Measurements from ENCODE around the gene TEAD4.

The TEAD4 gene

DNA sequence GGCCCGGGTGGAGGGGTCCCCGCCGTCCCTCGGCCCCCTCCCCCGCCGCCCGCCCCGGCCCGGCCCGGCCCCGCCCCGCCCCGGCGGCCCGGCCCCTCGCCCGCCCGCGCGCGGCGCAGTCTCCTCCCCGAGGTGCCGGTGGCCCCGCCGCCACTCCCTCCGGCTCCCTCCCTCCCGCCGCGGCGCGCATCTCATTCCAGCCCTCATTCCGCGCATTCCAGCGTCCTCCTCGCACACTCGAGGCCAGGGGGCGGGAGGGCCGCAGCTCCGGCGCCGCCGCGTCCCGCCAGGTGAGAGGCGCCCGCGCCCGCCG, at the start of gene TEAD4:
TSS of gene TEAD4 (plus strand) at position 206 of the 313 bp plus-strand sequence.
- DNase-seq (ENCODE audit: low read depth, low spot score): peak; percentile 86

GRCh38 chr12:2912216-2912575, 47.0 kb upstream of the TEAD4 start:
- DNase-seq (ENCODE audit: low read depth, low spot score): no peak

DNA sequence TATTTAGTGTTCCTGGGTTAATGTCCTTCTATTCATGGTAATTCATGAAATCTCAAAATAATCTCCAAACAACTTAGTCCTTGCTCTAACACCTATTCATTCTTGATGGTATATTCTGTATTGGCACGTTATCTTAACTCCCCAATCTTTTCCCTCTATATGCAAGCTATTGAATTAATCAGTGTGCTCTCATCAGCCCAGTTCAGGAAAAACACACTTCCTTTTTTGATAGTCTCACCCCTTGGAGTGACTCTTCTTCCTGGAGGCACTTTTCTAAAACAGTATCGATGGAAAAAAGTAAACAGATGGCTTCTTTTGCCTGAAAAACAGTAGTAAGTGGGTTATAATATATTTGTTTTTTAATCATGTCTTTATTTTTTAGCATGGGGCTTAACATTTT, 39.9 kb upstream of the TEAD4 start:
- DNase-seq (ENCODE audit: low read depth, low spot score): no peak

- DNase-seq (ENCODE audit: low read depth, low spot score): no peak
Observed at GRCh38 chr12:2922329-2922728, 36.9 kb upstream of the TEAD4 start.

DNA sequence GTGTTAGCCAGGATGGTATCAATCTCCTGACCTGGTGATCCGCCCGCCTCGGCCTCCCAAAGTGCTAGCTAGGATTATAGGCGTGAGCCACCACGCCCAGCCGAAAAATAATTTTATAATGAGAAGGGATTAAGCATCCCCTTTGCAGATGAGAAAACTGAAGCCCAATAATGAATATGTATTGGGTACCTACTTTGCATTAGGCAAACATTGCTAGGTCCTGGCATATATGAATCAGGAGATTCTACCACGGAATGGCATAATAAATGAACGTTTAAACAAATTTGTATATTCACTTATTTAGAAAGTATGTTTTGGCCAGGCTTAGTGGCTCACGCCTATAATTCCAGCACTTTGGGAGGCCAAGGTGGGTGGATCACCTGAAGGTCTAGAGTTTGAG, 36.1 kb upstream of the TEAD4 start:
- DNase-seq (ENCODE audit: low read depth, low spot score): no peak

DNA sequence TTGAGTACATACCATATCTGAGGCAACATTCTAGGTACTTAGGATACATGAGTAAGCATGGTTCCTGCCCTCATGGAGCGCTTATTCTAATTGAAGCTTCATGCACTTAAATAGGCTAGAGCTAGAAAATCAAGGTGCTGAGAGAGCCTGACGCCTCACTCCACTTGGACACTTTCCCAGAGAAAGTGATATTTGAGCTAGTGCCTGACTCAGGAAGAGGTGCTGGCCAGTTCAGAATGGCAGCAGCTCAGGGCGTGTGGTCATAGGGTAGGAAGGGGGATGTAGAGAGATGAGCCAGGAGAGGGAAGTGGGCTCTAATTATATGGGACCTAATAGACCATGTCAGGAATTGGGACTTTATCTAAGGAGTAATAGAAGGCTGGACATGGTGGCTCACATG, 35.2 kb upstream of the TEAD4 start:
- DNase-seq (ENCODE audit: low read depth, low spot score): no peak

DNA sequence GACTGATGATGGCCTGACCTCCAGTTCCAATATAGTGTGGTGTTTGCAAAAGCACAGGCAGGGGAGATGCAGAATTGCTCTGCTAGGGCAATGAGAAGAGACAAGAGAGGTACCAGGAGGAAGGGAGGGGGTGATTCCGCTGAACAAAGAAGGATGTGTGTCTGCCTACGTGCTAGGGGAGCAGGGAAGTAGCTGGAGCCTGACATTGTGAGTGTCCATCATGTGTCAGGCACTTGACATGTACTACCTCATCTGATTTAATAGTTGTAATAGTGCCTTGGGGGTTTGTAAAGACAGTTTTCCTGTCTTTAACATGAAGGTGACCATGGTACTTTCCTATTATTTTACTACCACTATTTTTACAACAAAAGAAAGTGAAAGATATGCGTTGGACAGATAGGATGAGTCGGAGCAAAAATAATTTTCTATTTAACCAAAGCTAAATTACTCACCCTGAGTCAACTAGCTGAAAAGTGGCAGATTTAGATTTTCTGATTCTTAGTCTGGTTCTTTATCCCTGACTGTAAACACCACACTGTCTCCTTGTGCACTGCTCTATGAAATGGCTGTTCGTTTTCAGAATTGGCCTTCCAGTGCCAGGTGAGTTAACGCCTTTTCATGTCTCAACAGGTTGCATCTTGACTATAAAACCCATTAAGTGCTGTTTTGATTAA, 33.7 kb upstream of the TEAD4 start:
- DNase-seq (ENCODE audit: low read depth, low spot score): no peak

DNA sequence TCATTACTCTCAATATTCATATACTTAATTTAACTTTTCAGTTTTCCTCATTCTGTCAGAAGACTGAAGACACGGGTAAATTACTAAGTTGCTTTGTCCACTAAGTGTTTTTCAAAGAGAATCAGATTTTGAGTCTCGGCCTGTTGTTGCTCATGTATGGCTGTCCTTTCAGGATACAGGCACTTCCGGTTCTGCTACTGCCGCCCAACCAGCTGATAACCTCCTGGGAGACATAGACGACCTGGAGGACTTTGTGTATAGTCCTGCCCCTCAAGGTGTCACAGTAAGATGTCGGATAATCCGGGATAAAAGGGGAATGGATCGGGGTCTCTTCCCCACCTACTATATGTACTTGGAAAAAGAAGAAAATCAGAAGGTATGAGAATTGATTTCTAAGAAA, 28.3 kb upstream of the TEAD4 start:
- DNase-seq (ENCODE audit: low read depth, low spot score): peak; percentile 28

- DNase-seq (ENCODE audit: low read depth, low spot score): no peak
Observed at GRCh38 chr12:2933586-2933985, 25.6 kb upstream of the TEAD4 start.

- no peak for DNase-seq (ENCODE audit: low read depth, low spot score)
Observed at GRCh38 chr12:2934371-2934770, 24.8 kb upstream of the TEAD4 start.

DNA sequence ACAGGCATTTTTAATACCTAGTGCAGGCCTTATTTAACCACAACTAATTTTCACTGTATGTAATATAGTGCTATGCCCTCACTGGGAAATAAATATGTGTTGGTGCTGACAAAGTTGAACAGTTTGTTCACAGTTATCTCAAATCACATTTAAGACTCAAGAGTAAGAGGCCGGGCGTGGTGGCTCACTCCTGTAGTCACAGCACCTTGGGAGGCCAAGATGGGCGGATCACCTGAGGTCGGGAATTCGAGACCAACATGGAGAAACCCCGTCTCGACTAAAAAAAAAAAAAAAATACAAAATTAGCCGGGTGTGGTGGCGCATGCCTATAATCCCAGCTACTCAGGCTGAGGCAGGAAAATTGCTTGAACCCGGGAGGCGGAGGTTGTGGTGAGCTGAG, 22.9 kb upstream of the TEAD4 start:
- no peak for DNase-seq (ENCODE audit: low read depth, low spot score)

DNA sequence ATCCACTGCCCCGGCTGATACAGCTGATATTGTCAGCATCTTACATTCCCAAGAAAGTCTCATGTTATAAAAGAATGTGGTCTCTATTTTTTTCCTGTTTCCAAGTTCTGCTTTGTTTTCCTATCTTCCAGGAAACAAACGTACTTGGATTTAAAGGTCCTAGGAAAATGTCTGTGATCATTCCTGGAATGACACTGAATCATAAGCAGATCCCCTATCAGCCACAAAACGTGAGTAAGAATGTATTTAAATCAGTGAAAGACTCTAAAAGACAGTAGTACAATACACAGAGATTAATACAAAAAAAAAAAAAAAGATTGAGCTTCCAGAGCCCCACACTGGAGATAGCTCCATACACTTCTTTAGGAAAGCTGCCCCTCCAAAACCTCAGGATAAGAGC, 21.7 kb upstream of the TEAD4 start:
- no peak for DNase-seq (ENCODE audit: low read depth, low spot score)

DNA sequence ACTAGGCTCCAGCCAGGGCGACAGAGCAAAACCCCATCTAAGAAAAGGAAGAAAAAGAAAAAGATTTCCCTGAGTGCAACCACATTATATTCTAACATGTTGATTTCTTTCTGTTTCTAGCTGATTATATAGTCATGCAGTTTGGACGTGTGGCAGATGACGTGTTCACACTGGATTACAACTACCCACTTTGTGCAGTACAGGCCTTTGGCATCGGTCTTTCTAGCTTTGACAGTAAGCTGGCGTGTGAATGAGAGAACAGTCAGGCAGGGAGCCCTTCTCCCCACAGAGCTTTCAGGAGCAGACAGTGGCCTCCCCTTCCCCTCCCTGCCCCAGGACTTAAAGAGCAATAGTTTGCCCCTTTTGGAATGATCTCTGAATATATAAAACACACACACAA, 20.0 kb upstream of the TEAD4 start:
- no peak for DNase-seq (ENCODE audit: low read depth, low spot score)

DNA sequence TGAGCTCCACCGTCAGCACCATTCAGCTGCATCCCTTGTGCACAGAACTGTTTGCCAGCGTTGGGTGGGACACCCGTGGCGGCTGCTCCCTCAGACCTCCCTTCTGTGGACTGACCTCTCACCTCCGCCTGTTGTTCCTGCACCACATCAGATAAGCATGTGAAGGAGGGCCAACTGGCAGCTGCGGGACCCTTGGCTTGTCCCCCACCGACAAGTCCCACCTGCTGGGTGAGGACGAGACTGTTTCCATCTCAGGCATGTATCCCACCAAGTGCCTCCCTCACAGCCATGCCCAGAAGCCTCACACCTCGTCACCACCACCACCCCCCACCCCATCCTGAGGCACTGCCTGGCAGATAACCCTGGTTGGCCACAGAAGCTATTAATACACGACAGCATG, 18.6 kb upstream of the TEAD4 start:
- no peak for DNase-seq (ENCODE audit: low read depth, low spot score)

- DNase-seq (ENCODE audit: low read depth, low spot score): peak; percentile 32
Observed at GRCh38 chr12:2941524-2941923, 17.7 kb upstream of the TEAD4 start.

- peak; percentile 83 for DNase-seq (ENCODE audit: low read depth, low spot score)
Observed at GRCh38 chr12:2944401-2945047, 14.7 kb upstream of the TEAD4 start.

GRCh38 chr12:2949411-2949810, 9.8 kb upstream of the TEAD4 start:
- DNase-seq (ENCODE audit: low read depth, low spot score): no peak

- DNase-seq (ENCODE audit: low read depth, low spot score): no peak
Observed at GRCh38 chr12:2955888-2956287, 3.3 kb upstream of the TEAD4 start.

DNA sequence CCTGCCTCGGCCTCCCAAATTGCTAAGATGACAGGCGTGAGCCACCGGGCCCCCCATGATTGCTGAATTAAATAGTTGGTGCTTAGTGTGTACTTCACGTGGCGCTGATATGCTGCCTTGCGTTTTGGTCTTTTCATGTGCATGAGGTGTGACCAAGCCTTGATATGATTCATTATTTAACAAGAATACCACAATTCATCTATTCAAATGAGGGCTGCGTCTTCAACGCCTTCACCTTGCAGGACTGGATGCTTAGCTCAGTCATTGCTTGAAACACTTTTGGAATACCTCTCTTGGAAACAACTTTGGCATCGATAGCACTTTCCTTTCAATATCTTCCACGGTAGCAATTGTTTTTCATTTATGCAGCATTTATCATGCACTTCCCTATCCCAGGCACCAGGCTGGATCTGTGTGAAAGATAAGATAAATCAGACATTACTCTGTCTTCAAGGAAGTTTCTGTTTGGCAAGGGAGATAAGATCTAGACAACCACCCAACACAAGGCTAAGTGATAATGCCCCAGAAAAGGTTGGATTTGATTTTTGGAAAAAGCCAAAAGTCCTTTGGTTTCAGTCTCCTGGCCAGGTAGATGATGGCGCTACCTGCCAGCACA, 1.3 kb upstream of the TEAD4 start:
- no peak for DNase-seq (ENCODE audit: low read depth, low spot score)

GRCh38 chr12:2958432-2959191, 585 bp upstream of the TEAD4 start:
- peak; percentile 74 for DNase-seq (ENCODE audit: low read depth, low spot score)

GRCh38 chr12:2959505-2960389, 550 bp downstream of the TEAD4 start:
- DNase-seq (ENCODE audit: low read depth, low spot score): peak; percentile 66
